Measurements from ENCODE around the gene HOXD13.

The HOXD13 gene

DNA sequence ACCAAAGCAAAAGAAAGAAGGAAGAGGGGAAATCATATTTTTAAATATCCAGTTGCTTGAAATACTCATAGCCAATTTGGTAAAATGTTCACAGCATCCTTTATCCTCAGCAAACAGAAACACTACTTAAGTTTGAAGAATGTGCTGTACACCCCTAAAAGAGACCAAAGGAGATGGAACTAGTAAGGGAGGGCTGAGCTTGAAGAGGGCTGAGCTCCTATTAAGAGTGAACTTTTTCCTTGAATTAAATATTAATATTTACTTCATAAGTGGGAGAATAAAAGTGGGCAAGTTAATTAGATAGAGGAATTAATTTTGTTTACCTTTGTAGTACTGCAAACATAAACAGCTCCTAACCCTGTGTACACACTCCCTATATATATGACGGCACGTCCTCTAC, 15.7 kb upstream of the HOXD13 start:
- TF ChIP-seq CTCF (conservative IDR thresholded peaks at IDR 0.05) (no peak), ZFX (IDR thresholded peaks at IDR 0.05) (no peak)
- H3K27ac ChIP-seq, result no peak overlapping the region

DNA sequence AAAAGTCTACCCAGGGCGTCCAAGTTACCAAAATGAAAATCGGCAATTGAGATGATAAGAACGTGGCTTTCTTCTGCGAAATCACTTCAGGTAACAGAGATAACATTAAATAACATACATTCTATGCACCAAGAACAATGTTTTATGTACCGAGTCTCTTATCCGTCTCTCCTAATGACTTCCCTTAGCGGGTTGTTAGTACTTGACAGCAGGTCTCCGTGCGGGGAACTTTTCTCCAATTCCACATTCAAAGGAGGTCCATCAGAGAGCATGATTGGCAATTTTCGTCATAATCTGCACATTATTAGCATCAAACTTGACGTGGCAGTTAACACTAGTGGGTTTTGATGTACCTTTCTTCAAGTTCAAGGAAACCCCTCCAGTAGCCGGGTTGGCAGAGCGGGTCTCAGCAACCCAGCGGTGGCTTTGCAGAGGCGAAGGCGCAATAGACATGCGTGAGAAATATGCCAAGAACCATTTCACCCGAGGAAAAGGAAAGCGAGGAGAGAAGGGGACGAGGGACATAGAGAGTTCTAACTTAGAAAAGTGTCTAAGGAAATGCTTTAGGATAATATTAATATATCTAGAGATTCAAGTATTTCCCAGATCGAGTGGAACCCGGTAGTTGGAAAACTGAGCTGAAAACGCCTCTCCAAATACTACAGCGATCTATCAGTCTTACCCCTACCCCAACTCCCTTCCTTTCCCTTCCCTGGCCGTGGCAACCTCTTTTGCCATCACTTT, 13.8 kb upstream of the HOXD13 start:
- no peak overlapping the region for H3K27ac ChIP-seq
- TF ChIP-seq CTCF (conservative IDR thresholded peaks at IDR 0.05), result no peak
- TF ChIP-seq ZFX (IDR thresholded peaks at IDR 0.05), result no peak

DNA sequence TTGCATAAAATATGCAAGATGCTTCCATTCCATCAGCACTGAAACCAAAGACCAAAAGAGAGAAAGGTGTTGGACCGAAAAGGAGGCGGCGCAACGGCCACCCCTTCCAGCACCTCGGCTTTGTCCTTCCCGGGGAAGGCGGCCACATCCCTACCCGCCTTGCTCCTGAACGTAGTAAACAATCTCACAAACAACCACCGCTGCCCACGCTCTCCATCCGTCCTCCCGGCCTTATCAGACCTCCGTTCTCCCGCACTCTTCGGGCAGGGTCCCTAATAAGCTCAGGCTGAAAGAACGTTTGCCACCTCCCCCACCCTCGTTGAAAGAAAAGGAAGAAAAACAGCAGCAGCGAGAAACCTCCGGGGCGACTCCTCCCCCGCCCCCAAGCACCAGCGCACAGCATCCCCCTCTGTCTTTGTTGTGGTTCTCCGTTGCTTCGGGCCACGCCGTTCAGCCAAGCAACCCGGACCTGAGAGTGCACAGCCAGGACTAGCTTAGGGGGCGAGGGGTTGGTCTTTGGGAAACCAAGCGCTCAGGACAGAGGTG, 13.2 kb upstream of the HOXD13 start:
- TF ChIP-seq ZFX (IDR thresholded peaks at IDR 0.05) (no peak), CTCF (conservative IDR thresholded peaks at IDR 0.05) (no peak)
- H3K27ac ChIP-seq, result no peak overlapping the region

GRCh38 chr2:176079831-176080539, 12.5 kb upstream of the HOXD13 start:
- TF ChIP-seq ZFX (IDR thresholded peaks at IDR 0.05) (peak; percentile 31; the same call in 1 of the 2 replicates), CTCF (conservative IDR thresholded peaks at IDR 0.05) (peak; percentile 89)

GRCh38 chr2:176080540-176081375, 11.8 kb upstream of the HOXD13 start:
- H3K27ac ChIP-seq, result no peak overlapping the region
- no peak for TF ChIP-seq ZFX (IDR thresholded peaks at IDR 0.05)
- TF ChIP-seq CTCF (conservative IDR thresholded peaks at IDR 0.05), result 0 out of 2 replicates have a peak, but pooled peaks have one; percentile 33

More at GRCh38 chr2:176079831-176080539, 12.5 kb upstream of the HOXD13 start:
- no peak overlapping the region for H3K27ac ChIP-seq

- TF ChIP-seq ZFX (IDR thresholded peaks at IDR 0.05) (no peak), CTCF (conservative IDR thresholded peaks at IDR 0.05) (no peak)
- H3K27ac ChIP-seq, result no peak overlapping the region
These were observed 11.1 kb upstream of the HOXD13 start for GRCh38 chr2:176081376-176081836.
